Measurements from ENCODE around the gene LRMDA.
A peak's percentile ranks its signal among the peaks of the same experiment; 100 is the strongest.

Gene LRMDA

GRCh38 chr10:76031769-76032699, 600.6 kb downstream of the LRMDA start:
- DNase-seq (ENCODE audit: low spot score) = no peak

- no peak for DNase-seq (ENCODE audit: low spot score)
Observed at GRCh38 chr10:76032700-76033039, 601.2 kb downstream of the LRMDA start.

DNA sequence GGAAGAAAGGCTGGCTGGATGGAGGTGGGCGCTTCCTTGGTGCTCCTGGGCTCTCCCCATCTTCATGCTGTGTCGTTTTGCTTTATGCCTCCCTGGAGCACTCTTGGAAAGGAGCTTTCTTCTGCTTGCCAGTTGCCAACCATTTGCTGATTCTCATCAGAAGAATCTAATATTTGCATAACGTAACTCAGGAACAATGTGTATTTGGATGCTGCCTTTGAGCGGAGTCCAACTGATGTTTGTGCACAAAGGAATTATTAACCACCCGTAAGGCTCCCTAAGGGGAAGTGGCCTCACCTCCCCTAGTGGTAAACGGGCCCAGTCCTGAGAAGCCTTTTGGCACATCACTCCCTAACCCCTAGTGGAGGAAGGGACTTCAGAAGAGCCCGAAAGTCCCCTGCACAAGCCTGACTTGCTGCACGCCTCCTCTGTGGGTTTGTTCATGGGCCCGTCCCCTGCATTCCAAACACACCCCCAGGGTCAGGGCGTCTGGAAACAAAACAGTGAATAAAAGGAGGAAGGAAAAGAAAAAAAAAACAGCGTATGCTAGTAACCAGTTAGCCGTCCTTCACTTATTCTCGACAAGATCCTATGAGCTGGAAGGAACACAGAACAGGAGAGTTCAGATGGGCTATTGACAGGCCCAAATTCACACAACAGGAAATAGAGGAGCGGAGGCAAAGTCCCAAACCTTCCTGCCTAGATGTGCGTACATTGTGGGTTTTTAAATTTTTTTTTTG, 602.2 kb downstream of the LRMDA start:
- peak; percentile 73 for DNase-seq (ENCODE audit: low spot score)

- DNase-seq (ENCODE audit: low spot score) = no peak
Observed at GRCh38 chr10:76034353-76035205, 603.2 kb downstream of the LRMDA start.

GRCh38 chr10:76035206-76036110, 604.0 kb downstream of the LRMDA start:
- no peak for DNase-seq (ENCODE audit: low spot score)

- DNase-seq (ENCODE audit: low spot score) = peak; percentile 87
Observed at GRCh38 chr10:76036111-76036940, 604.9 kb downstream of the LRMDA start.

DNA sequence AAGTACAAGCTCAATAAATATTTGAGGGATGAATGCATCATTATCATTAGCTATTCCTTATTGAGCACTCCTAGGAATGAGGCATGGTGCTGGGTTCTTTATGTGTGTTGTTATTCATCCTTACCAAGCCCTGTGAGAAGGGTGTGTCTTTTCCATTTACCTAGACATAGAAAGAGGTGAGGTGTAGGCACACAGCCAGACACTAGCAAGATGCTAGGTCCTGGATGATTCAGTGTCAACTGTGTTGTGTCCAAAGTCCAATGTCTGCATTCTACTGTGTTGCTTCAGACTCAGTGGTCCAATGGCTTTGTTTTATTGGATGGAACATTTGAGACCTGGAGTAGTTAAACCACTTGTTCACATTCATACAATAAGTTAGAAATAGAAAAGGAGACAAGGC, 605.5 kb downstream of the LRMDA start:
- no peak for DNase-seq (ENCODE audit: low spot score)

DNA sequence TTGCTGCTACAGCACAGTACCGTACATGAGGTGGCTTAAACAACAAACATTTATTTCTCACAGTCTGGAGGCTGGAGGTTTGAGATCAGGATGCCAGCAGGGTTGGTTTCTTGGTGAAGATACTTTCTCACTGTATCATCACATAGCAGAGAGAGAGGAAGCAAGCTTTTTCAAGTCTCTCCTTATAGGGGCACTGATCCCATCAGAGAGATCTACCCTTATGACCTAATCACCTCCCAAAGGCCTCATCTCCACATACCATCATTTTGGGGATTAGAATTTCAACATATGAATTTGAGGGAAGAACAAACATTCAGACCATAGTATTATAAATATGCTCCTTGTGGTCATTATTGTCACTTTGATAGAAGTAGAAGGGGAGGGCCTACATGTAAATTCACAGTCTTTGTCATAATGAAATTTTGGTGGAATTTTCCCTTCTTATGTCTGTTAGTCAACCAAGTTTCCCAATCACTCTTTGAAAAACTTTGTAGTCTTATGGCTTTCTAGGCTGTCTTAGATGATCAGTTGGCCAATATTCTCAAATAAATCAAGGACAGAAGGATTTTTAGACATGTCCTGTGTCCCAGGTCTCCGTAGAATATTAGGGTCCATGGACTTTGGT, 606.2 kb downstream of the LRMDA start:
- no peak for DNase-seq (ENCODE audit: low spot score)

GRCh38 chr10:76038696-76039095, 607.3 kb downstream of the LRMDA start:
- DNase-seq (ENCODE audit: low spot score) = no peak

DNA sequence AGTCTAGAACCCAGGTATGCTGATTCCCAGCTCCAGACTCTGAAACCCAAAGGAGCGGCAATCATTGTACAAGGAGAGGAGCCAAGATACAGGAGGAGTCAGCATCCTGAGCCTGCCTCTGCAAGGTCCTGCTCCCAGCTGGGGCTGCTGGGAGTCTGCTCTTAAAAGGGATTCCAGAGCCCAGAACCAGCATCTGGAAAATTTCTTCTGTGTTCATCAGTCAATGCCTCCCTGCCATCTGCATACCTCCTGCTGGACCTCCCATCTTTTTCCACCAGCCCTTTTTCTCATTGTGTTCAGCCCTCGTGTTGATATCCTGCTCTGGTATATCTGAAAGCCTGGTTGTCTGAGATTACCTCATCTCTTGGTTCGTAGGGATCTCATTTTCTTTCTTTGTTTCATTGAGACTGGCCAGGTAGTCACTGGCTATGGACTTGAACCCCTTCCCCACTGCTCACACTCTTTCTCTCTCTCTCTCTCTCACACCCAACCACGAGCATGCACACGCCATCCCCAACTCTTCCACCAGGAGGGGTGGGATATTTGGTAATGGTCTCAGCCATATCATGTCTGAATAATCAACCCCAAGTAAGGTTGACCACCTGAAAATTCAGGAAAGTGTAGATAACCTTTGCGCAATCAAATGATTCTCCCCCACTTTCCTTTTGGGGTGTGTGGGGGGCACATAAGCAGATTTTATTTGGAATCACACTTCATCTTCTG, 608.8 kb downstream of the LRMDA start:
- no peak for DNase-seq (ENCODE audit: low spot score)

- no peak for DNase-seq (ENCODE audit: low spot score)
Observed at GRCh38 chr10:76040830-76041220, 609.4 kb downstream of the LRMDA start.

- no peak for DNase-seq (ENCODE audit: low spot score)
Observed at GRCh38 chr10:76041551-76041950, 610.1 kb downstream of the LRMDA start.

GRCh38 chr10:76043261-76043660, 611.8 kb downstream of the LRMDA start:
- no peak for DNase-seq (ENCODE audit: low spot score)

DNA sequence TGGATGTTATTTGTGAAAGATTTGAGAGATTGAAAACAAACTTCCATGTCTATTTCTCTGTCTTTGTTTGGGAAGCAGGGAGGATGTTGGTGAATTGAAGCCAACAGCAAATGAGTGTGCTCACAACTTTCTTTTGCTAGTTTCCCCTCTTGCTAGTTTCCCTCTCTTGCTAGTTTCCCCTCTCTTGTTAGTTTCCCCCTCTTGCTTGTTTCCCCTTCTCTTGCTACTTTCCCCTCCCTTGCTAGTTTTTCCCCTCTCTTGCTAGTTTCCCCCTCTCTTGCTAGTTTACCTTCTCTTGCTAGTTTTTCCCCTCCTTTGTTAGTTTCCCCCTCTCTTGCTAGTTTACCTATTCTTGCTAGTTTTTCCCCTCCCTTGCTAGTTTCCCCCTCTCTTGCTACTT, 613.3 kb downstream of the LRMDA start:
- DNase-seq (ENCODE audit: low spot score) = no peak

DNA sequence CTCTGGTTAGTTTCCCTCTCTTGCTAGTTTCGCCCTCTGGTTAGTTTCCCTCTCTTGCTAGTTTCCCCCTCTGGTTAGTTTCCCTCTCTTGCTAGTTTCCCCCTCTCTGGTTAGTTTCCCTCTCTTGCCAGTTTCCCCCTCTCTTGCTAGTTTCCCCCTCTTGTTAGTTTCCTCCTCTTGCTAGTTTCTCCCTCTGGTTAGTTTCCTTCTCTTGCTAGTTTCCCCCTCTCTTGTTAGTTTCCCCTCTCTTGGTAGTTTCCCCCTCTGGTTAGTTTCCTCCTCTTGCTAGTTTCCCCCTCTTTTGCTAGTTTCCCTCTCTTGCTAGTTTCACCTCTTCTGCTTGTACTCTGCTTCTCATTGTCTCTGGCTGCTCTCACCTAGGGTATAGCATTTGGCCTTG, 613.8 kb downstream of the LRMDA start:
- DNase-seq (ENCODE audit: low spot score) = no peak

GRCh38 chr10:76047521-76047920, 616.1 kb downstream of the LRMDA start:
- DNase-seq (ENCODE audit: low spot score) = no peak

GRCh38 chr10:76049581-76050290, 618.3 kb downstream of the LRMDA start:
- DNase-seq (ENCODE audit: low spot score) = no peak

GRCh38 chr10:76050291-76050625, 618.8 kb downstream of the LRMDA start:
- no peak for DNase-seq (ENCODE audit: low spot score)

All from AG20443 (cell line).